Activated CD4-positive, CD25-positive, alpha-beta regulatory T cell treated with anti-CD3 and anti-CD28 coated beads, Interleukin-2, amount 50 U/mL, for 24 hours (primary cell): ENCODE measurements around the gene TENM4.

Experiments used
- ATAC-seq, 2 donors: fragments of 150-1000 bp; cut with Tn5 transposase; one replicate each; pipeline ENCODE4 v1.10.0; 2021; ENCODE audit warnings: mild to moderate bottlenecking in 1 of 2, moderate library complexity in 1 of 2

TENM4 gene

DNA sequence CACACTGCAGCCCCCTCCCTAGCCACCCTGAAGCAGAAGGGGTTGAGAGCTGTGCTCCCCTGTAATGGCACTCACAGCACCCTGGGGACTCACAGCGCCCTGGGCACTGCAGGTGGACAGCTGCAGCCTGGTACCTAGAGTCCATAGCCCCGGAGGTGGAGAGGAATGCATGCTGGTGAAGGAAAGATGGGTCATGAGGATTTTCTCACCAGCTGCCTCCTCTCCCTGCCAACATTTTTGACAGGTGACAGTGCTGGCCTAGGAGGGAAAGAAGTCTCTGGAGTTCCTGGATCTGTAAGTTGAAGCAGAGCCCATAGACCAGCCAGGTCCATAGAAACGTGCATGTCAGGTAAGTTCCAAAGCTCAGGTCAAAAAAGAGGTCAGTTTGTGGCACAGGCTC is 330.5 kb downstream of the TENM4 start:
- ATAC-seq = no peak

DNA sequence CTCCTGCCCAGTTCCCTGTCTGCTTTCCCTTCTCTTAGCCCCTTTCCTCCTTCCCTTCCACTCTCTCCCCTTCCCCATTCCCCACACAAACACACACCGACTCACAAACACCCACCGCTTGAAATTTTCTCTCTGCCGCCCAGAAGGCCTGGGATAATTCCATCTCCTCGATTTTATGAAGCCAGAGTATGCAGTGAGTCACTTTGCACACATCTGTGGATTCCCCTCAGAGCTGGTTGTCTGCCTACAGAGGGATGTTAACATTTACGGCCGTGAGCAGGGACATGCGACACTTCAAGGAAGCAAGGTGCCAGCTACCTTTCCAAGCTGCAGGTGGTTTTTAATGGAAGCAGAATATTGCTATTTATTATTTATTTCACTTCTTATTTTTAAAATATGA is 332.0 kb downstream of the TENM4 start:
- ATAC-seq = no peak

DNA sequence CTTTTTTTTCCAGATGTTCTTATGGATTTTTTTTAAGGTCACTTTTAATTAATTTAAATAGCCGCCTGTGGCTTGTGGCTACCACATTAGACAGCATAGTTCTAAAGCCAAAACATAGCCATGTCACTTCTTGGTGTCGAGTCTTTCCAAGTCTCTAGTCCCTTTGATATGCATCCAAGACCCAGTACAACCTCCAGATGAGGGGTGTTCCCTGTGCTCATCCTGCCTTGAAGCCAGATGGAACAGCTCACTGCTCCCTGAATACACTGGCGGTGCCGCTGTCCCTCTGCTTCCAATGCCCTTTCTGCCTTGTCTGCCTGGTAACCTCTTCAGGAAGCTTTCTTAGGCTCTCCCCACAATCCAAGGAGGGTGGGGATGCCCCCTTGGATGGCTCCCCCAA is 338.0 kb downstream of the TENM4 start:
- ATAC-seq = no peak

DNA sequence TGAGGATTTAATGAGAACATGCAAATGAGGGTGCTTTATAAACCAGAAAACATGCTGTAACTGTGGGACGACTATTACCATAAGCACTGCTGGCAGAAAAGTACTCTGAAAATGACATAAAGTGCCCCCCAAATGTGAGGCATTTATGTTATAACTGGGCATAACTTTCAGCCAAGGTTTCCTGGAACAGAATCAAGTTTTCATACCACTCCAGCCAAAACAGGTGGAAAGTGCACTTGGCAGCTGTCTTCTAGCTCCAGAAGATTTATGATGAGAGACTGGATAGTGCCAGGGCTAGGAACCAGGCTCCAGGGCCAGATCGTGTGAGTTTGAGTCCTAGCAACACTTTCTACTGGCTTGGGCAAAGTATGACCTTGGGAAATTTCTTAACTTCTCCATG is 339.2 kb downstream of the TENM4 start:
- no peak for ATAC-seq

DNA sequence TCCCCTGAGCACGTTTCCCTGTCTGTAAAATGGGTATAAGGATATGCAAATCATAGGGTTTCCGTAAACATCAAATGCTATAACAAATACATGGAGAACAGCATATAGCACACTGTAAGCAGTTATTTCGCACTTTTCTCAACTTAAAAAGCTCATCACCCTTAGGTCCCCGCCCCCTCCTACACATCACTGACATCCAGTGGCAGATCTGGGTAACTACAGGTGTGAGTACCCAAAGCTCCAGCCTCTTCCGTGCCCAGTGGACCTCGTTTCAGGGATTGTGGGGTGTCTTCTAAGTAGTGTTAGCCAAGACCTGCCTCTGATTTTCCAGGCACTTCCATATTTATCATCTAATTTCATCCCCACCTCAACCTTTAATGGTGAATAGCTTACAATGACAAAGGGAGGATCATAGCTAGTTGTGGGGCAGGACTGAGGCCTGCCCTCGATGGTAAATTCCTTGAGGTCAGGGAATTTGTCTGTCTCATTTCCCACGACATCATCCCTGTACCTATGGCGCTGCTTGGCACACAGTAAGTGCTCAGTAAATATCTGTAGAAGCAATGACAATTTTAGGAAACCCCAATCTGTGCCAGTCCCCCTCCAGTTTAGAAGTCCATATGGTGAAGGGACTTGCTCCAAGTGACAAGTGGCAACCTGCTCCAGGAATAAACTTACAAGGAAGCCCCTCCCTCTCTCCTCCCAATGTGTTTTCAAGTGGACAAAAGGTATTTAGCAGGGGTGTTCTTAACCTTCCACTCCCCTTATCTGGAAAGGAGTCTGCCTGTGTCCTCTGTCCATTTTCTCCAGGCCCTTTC is 340.5 kb downstream of the TENM4 start:
- no peak for ATAC-seq

DNA sequence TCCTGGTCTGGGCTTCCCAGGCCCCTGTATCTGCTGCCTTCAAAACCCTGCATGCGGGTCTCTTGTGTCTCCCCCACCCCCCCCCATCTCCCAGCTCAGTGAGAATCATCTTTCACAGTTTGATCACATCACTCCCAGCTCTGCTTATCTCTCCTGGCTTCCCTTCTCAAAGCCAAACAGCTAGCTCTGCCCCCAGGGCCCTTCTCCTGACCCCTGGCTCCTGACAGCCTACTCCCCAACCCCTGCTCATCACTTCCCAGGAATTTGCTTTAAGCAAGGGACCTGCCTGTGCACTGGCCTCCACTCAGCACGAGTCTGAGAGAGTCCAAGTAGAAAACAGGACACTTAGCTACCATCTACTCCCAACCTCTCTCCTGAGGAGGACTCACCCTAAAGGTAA is 342.7 kb downstream of the TENM4 start:
- ATAC-seq = no peak

DNA sequence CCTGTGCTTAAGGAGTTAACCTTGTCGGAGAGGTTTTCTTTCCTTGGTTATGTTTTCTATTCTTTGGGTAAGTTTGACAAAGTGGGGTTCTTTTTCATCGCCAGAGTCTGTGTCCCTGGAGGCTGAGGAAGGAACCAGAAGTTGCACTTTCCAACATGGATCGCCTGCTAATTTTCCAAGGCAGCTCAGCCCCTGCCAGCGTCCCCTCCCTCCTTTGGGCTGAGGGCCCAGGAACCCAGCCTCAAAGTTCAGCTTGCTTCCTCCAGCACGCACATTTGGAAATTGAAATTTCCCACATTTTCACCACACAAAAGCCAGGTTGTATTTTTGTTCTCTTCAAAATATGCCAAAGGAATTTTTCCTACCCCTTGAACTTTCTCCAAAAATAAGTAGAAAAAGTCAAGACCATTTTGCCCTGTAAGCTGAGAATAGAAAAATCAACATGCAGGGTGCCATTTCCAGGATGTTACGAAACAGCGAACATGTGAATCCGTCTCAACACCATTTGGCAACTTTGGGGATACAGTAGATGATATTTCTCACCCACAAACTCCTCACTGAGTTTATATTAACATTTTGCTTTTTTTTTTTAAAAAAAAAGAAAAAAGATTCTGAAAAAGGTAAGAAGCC is 343.5 kb downstream of the TENM4 start:
- ATAC-seq = no peak

DNA sequence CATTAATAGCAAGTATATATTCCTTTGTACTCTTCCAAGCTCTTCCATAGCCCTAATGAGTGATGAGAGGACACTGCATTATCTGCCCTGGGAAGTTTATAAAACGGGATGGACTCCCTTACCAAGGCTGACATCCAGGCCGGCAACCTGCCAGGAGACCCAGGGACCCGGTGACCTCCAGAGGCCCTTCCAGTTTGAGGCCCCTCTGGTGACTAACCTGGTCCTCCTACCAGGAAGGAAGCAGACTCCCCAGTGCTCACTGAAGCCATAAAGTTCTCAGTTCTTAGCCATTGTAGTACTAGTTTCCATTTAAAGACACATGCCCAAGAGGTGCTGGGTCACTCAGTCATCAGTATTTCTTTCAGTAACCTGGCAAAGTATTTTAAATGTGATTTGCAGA is 345.4 kb downstream of the TENM4 start:
- no peak for ATAC-seq

DNA sequence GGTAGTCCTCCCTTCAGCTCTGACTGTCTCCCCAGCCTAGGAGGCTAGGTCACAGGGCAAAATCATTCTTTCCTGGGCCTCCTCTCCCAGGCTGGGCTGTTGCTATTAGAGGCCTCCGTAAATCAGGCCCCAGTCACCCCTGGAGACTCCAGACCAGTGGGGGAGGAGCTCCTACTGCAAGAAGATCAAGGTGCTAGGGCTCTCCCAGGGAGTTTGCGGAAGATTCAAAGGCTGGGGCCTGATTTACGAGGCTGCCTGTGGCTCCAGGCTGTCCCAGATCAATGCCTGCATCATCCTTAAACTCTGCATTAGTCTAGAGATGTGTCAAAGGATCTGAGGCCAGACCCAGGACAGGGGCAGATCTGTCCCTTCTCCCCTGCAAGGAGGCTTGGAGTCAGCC is 346.2 kb downstream of the TENM4 start:
- no peak for ATAC-seq

DNA sequence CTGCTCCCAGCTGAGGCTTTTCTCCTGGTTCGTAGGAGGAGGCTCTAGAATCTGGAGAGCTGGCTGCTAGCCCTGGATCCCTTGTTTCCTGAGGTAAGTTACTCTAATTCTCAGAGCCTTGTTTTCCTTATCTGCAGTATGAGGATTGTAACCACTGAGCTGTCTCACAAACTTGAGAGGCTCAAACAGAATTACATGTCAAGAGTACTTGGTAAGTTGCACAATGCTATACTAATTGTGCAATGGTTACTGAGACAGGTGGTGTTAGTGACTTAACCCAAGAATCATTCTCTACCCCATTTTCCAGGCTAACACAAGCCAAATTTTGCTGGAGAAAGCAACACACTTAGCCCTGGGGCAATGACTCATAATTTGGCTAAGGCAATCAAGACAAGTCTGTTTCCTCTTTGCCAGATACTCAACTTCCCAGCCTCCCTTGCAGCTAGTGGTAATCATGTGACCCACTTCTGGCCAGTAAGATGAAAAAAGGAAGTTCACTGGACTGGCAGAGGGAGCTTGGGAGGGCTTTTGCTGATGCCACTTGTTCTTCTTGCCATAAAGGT is 348.0 kb downstream of the TENM4 start:
- no peak for ATAC-seq

DNA sequence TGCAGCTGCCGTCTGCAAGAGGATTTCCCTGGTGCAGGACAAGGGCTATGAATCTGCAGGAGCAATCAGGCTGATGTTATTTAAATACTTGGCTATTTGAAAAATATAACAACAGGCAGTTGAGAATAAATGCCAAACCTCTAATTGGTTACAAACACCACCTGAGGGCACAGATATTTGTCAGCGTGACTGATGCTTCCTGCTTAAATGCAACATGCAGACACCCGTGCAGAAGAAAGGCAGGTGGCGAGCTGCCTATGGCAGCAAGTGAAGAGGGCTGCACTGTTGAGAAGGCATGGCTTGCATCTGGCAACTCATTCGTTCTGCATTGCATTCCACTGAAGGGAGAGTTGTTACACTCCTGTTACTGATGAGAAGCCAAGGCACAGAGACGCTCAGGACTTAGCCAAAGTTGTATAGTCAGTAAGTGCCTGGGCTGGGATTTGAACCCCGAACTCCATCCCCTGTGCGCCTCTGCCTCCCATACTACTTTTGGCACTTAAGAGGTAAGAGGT is 350.6 kb downstream of the TENM4 start:
- ATAC-seq = no peak

DNA sequence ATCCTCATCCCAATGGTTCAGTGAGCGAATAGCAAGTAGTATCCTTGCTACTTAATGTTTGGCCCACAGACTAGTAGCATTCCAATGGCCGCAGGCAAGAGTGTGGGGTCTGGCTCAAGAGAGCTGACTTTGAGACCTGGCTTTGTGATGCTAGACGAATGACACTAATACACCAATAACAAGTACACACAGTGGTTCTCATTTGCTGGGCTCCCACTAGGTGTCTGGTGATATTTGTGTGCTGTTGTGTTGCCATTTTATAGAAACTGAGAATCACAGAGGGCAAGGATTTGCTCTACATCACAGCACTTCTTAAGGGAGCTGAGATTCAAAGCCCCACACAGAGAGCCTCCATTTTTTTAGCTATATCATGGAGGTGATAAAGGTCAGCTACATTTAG is 351.2 kb downstream of the TENM4 start:
- ATAC-seq = no peak

DNA sequence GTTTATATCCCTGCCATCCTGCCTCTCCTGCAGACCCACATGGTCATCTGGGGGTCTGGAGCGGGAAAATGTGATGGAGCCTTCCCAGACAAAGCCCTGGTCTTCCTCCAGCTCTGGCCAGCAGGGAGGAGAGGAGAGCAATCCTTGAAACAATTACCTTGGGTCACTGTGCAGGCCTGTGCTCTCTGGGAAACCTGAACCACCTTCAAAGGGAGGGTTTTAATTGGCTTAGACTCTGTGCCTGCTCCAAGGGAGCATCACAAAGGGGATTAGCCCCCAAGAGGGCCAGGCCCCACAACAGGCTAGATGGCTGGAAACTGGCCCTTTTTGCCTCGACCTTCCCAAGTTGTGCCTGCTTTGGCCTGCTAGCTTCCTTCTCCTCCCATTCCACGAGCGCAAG is 351.9 kb downstream of the TENM4 start:
- ATAC-seq = no peak

DNA sequence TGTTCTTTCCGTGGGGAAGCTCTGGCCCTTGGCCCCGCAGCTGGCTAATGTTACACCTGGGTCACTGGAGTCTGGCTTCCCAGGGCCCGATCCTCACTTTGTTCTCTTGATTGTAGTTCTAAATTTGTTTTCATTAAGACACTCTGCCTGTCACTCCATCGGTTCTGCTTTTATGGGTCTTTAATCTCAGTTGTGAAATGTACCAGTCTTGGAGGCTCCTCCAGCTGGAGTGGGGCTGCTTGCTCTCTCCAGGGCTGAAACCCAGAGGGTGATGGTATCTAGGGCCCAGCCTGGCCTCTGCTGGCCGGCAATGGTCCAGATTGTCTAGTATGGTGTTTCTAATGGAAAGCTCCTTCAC is 352.9 kb downstream of the TENM4 start:
- ATAC-seq = no peak

DNA sequence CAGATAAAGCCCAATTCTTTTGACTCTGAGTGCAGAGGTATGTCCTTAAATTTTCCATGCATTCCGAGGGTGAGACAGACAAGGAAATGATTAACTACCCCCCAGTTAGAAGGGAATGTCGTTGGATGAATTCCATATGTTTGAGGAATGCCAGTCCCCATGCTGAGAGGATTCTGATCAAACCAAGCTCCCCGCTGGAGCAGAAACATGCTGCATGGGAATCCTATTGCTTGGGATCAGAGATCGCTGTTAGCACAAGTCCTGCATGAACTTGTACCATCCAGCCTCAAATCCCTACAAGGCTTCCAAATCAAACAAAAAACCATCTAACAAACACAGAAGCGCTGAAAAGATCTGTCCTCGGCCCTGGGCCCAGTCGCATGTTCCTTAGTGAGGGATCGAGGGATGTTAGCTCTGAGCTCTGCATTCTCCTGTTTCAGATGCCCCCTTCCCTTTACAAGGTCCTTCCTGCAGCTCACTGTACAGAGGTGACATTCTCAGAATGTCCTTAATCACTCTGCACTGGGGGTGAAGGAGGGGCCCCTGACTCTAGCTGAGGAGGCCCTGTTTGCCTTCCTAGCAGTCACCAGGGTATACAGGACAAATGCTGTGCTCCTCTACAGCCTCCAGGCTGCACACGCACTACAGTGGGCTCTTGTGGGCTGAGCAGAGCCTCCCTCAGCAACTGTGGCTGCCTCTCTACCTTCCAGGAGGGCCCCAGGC is 353.4 kb downstream of the TENM4 start:
- no peak for ATAC-seq

DNA sequence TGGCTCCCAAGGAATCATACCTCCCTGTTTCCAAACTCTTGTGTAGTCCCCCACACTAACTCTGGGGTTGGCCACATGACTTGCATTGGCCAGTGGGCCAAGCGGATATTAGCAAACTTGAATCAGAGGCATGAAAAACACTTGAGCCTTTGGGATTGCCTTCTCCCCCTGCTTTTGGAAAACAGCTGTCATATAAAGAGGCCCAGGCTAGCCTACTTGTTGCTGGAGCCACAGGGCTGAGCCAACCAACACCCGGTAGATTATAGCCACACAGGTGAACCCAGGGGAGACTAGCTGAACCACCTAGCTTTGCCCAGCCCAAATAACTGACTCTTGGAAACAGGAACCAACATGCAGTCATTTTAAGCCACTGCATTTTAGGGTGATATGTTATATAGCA is 354.8 kb downstream of the TENM4 start:
- no peak for ATAC-seq

DNA sequence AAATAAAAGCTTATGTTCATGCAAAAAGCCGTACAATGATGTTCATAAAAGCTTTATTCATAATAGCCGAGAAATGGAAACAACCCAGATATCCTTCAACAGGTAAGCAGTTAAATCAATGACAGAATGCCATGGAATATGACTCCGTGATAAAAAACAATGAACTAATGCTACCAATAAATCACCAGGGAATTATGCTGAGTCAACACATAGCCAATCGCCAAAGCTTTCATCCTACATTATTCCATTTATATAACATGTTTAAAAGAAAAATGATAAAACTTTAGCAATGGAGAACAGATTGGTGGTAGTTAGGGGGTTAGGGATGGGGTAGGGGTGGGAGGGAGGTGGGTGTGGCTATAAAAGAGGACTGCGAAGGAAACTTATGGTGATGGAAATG is 356.4 kb downstream of the TENM4 start:
- ATAC-seq = no peak

DNA sequence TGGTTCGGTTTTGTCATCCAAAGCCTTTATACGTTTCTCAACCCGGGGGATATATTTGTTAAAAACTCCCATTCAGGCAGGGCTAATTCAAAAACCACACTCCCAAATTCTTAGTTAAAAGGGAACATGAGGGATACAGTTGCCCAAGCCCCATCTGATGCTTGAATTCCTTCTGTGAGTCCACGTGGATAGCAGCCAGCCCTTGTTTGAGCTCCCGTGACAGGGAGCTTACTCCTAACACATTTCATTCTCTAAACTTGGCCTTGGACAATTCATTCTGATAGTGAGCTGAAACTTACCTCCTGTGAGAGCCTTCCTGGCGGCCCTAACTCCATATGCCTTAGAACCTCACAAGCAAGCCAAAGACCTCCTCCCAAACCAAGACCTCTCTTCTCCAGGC is 357.5 kb downstream of the TENM4 start:
- no peak for ATAC-seq

DNA sequence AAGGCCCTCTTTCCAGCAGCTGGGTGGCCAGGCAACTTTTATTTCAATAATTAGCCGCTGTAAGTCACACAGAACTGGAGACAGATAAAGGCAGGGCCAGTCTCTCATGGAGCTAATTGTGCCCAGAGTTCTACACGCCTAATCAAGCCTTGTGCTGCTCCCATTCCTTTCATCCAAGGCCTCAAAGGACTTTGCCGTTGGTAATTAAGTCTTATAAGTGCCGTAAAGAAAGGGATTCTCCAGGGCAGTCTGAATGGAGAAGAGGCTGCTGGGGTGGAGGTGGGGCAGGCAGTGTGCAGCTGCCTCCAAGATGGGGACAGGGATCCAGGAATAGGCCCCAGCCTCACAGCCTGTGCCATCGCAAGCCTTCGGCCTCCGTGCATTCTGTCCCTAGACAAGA is 357.9 kb downstream of the TENM4 start:
- no peak for ATAC-seq

DNA sequence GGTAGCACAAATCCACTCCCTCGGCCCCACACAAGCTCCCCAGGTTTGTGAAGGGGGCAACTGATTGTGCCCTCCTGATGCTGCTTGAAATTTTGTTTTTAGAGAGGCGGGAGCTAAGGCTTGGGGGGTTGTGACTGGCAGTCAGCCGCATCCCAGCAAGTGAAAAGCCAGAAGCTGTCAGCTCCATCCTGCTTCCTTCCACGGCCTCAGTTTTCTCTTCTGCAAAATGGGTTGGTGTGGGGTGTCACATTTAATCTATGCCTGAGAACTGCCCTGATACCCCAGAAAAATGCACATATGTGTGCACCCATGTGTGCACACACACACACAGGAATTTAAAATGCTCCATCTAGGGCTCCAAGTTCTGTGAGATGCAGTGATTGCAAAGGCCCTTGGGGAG is 358.6 kb downstream of the TENM4 start:
- ATAC-seq = no peak

DNA sequence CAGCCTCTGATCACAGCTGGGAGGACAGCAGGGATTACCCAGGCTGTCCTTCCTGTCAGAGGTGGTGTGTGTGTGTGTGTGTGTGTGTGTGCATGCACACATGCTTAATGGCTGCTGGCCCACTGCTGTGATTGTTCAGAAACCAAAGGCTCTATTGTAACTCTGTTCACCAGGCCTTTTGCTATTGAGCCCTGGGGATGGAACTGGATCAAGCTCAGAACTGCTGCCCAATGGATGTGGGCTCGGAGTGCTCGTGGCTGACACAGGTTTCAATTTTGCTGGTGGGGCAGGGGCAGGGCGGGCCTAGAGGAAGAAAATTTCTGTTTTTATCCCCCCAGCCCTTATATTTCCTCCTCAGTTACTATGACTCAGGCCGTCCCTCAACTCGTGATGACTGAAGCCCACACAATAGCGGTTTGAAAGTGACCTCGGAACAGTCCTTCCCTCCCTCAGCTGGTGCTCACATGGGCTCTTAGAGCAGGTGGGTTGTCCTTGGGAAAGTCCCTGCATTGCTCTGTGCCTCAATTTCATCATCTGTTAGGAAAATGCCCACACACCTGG is 359.3 kb downstream of the TENM4 start:
- no peak for ATAC-seq

DNA sequence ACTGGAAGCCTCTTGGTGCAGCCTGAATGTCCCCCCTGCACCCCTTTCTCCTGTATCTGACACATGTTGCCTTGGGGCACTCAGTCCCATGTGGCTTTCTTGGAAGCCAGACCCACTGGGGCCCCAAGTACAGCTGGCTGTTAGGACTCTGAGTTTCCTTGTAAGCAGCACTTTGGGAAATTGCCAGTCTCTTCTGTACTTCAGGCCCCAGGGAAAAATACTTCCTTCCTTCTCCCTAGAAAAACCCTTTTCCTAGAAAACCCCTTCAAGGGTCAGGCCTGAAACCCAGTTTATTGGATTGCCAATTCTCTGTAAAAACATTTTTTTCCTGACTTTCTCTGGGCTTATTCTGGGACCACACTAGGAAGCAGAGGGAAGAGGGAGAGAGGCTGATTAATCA is 360.3 kb downstream of the TENM4 start:
- ATAC-seq = no peak

DNA sequence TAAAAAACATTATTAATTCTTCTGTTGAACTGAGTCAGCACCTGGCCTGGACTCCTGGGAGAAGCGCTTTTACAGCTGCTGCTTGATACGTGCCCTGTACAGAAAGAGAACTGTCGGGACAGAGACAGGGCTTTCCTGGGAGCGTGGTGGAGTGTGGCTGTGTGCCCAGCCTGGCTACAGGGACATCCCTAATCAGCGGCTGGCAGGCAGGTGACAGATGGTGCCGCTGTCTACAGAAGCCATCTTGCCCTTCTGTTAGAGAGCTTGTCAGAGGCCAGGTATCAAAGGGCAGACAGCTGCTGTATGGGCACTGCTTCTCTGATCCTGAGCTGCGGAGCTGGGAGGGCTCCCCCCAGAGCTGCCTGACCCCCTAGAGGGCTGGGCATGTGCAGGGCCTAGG is 361.8 kb downstream of the TENM4 start:
- no peak for ATAC-seq
